Transverse colon (tissue), 4 donors: Measurements from ENCODE around the gene GTF2F2.

Experiments used
- POLR2AphosphoS5 ChIP-seq, 3 donors: sonication (generic); formaldehyde crosslinking; IDR thresholded peaks; one replicate each; pipeline ENCODE4 v1.6.1; 2016; ENCODE audit warnings: antibody characterized with exemption in 3 of 3
- TF ChIP-seq, protein P1 (sequence below), 5 experiments: fragments of 200-600 bp in 3 of 5; fragments of 450-650 bp in 2 of 5; sonication (generic) in 3 of 5; IDR thresholded peaks; 1 replicate in 2 of 5; 2 replicates in 3 of 5; pipeline ENCODE4 v1.5.1; 2016 to 2017; ENCODE audit warnings: antibody characterized with exemption in 5 of 5, inconsistent platforms in 3 of 5, mild to moderate bottlenecking in 2 of 5, moderate library complexity in 1 of 5

DNA sequence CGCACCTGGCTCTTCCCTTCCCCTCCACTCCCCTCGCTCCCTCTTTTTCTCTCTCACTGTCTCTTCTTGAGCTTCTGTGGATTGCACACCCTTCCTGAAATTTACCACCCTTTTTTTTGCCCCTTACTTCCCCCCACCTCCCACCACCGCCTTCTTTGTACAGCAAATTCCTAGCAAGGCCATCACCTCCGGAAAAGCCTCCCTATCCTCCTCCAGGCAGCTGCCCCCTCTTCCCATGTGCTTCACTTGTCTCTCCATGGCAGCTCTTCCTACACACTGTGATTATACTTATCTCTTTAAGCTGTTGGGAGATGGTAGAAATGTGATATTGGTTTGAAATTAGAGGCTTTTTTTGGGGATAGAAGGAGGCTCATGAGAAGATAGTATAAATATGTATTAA lies 108.9 kb downstream of the GTF2F2 start:
- TF ChIP-seq, protein P1, sequence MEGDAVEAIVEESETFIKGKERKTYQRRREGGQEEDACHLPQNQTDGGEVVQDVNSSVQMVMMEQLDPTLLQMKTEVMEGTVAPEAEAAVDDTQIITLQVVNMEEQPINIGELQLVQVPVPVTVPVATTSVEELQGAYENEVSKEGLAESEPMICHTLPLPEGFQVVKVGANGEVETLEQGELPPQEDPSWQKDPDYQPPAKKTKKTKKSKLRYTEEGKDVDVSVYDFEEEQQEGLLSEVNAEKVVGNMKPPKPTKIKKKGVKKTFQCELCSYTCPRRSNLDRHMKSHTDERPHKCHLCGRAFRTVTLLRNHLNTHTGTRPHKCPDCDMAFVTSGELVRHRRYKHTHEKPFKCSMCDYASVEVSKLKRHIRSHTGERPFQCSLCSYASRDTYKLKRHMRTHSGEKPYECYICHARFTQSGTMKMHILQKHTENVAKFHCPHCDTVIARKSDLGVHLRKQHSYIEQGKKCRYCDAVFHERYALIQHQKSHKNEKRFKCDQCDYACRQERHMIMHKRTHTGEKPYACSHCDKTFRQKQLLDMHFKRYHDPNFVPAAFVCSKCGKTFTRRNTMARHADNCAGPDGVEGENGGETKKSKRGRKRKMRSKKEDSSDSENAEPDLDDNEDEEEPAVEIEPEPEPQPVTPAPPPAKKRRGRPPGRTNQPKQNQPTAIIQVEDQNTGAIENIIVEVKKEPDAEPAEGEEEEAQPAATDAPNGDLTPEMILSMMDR (IDR thresholded peaks at IDR 0.05): no peak
- no peak for TF ChIP-seq POLR2AphosphoS5 (IDR thresholded peaks at IDR 0.05)
